KMS-11 (cell line): ENCODE results near the gene ADAMTS12.

Experiments
- H2AFZ ChIP-seq: fragments of 200-600 bp; sonication (generic); 2 replicates; pipeline ENCODE4 v1.6.1; 2016; ENCODE audit warnings: antibody characterized with exemption, mixed run types, low read depth
- H3K27ac ChIP-seq: fragments of 200-600 bp; sonication (generic); 2 replicates; pipeline ENCODE4 v1.6.1; 2016; ENCODE audit warnings: mild to moderate bottlenecking, mixed run types
- H3K27me3 ChIP-seq: fragments of 200-600 bp; sonication (generic); 2 replicates; pipeline ENCODE4 v1.6.1; 2017; ENCODE audit warnings: mild to moderate bottlenecking, low read depth, mixed run types, moderate library complexity; ENCODE audit not compliant: insufficient read depth
- H3K36me3 ChIP-seq: fragments of 200-600 bp; sonication (generic); 2 replicates; pipeline ENCODE4 v1.6.1; 2017; ENCODE audit warnings: mild to moderate bottlenecking, mixed run types; ENCODE audit not compliant: insufficient read depth
- H3K4me1 ChIP-seq: fragments of 200-600 bp; sonication (generic); 2 replicates; pipeline ENCODE4 v1.6.1; 2016; ENCODE audit warnings: mild to moderate bottlenecking, low read depth, mixed run types; ENCODE audit not compliant: poor library complexity, severe bottlenecking
- H3K4me2 ChIP-seq: fragments of 200-600 bp; sonication (generic); 2 replicates; pipeline ENCODE4 v1.7.0; 2016; ENCODE audit warnings: mild to moderate bottlenecking, mixed run types
- H3K4me3 ChIP-seq: fragments of 200-600 bp; sonication (generic); IDR thresholded peaks from 2 replicates; pipeline ENCODE4 v1.6.1; 2017; ENCODE audit warnings: low read depth, low read length, mixed read lengths; ENCODE audit not compliant: insufficient read depth
- H3K79me2 ChIP-seq: fragments of 200-600 bp; sonication (generic); 2 replicates; pipeline ENCODE4 v1.6.1; 2016; ENCODE audit warnings: low read depth, mixed run types; ENCODE audit not compliant: insufficient read depth
- H3K9ac ChIP-seq: fragments of 200-600 bp; sonication (generic); 2 replicates; pipeline ENCODE4 v1.6.1; 2016; ENCODE audit warnings: mild to moderate bottlenecking, mixed run types
- H4K20me1 ChIP-seq: fragments of 200-600 bp; sonication (generic); 2 replicates; pipeline ENCODE4 v1.6.1; 2016; ENCODE audit warnings: mild to moderate bottlenecking, mixed run types; ENCODE audit not compliant: insufficient read depth
- TF ChIP-seq, protein P1 (sequence below): fragments of 200-600 bp; sonication (generic); conservative IDR thresholded peaks from 2 replicates; pipeline ENCODE4 v1.6.1; 2017; ENCODE audit warnings: low read depth, mild to moderate bottlenecking, antibody characterized with exemption, low read length, moderate library complexity, mixed read lengths

ADAMTS12 gene

DNA sequence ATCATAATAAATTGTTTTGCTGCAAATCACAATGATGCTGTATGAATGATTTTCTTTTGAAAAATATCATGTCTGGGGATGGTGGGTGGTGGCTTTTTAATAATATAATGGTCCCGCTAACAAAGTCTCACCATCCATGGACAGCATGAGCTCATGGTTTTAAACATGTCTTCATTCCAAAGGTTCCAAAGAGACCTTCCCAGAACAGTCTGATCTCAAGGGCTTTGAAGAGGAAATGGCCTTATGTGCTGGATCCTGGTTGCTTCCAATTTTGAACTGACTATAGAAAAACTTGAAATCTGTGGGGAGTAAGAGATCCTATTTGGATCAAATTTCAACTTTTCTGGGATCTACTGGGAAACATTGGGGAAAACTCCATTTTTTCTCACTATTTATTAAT is 121.8 kb downstream of the ADAMTS12 start:
- H4K20me1 ChIP-seq: no peaks in the 10 kb centered on the region
- H3K36me3 ChIP-seq: no peaks in the 10 kb centered on the region
- H2AFZ ChIP-seq: no peak overlapping the region
- TF ChIP-seq, protein P1, sequence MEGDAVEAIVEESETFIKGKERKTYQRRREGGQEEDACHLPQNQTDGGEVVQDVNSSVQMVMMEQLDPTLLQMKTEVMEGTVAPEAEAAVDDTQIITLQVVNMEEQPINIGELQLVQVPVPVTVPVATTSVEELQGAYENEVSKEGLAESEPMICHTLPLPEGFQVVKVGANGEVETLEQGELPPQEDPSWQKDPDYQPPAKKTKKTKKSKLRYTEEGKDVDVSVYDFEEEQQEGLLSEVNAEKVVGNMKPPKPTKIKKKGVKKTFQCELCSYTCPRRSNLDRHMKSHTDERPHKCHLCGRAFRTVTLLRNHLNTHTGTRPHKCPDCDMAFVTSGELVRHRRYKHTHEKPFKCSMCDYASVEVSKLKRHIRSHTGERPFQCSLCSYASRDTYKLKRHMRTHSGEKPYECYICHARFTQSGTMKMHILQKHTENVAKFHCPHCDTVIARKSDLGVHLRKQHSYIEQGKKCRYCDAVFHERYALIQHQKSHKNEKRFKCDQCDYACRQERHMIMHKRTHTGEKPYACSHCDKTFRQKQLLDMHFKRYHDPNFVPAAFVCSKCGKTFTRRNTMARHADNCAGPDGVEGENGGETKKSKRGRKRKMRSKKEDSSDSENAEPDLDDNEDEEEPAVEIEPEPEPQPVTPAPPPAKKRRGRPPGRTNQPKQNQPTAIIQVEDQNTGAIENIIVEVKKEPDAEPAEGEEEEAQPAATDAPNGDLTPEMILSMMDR: no peak
- H3K27me3 ChIP-seq: no peaks in the 10 kb centered on the region
- no peaks in the 10 kb centered on the region for H3K4me1 ChIP-seq
- H3K4me2 ChIP-seq: no peak overlapping the region
- H3K79me2 ChIP-seq: no peaks in the 10 kb centered on the region
- H3K4me3 ChIP-seq: no peak overlapping the region
- no peak overlapping the region for H3K27ac ChIP-seq
- no peak overlapping the region for H3K9ac ChIP-seq

DNA sequence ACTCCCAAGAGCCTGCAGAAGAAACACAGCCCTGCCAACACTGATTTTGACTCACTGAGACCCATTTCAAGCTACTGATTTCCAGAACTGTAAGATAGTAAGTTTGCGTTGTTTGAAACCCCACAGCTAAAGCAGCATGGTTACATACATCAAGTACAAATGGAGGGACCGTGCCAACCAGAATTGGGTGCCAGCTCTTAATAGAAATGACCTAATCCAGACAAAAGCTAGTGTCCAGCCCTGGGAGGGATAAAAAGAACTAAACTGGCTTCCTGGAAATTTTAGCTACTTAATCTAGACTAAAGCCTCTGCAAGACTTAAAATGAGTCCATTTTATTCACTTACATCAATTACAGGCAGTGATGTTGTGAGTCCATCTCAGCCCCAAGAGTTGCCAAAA is 122.6 kb downstream of the ADAMTS12 start:
- Histone ChIP-seq H4K20me1 (no peaks in the 10 kb centered on the region), H3K79me2 (no peaks in the 10 kb centered on the region), H2AFZ (no peak overlapping the region), H3K4me1 (no peaks in the 10 kb centered on the region), H3K27ac (no peak overlapping the region), H3K36me3 (no peaks in the 10 kb centered on the region), H3K4me2 (no peak overlapping the region), H3K9ac (no peak overlapping the region), H3K27me3 (no peaks in the 10 kb centered on the region), H3K4me3 (no peak overlapping the region)
- TF ChIP-seq, protein P1: no peak

DNA sequence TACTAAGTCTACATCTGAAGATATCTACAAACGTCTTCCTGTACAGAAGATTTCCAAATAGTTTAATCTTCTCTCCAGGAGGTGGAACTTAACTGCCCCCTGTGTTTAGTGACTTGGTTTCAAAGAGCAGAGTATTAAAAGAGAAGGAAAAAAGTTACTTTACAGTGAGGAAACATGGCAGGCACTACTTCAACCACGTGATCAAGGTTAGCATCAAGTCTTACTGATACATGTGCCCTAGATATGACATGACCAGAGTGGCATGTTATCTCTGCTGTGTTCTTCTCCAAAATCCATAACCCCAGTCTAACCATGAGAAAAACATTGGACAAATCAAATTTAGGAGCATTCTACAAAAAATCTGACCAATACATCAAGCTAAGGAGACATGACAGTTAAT is 125.8 kb downstream of the ADAMTS12 start:
- no peak overlapping the region for H2AFZ ChIP-seq
- H3K79me2 ChIP-seq: no peaks in the 10 kb centered on the region
- no peak overlapping the region for H3K9ac ChIP-seq
- H3K4me2 ChIP-seq: no peak overlapping the region
- H3K4me3 ChIP-seq: no peak overlapping the region
- TF ChIP-seq, protein P1: no peak
- H3K27me3 ChIP-seq: no peaks in the 10 kb centered on the region
- H3K36me3 ChIP-seq: no peaks in the 10 kb centered on the region
- H4K20me1 ChIP-seq: no peaks in the 10 kb centered on the region
- H3K4me1 ChIP-seq: no peaks in the 10 kb centered on the region
- H3K27ac ChIP-seq: no peak overlapping the region

DNA sequence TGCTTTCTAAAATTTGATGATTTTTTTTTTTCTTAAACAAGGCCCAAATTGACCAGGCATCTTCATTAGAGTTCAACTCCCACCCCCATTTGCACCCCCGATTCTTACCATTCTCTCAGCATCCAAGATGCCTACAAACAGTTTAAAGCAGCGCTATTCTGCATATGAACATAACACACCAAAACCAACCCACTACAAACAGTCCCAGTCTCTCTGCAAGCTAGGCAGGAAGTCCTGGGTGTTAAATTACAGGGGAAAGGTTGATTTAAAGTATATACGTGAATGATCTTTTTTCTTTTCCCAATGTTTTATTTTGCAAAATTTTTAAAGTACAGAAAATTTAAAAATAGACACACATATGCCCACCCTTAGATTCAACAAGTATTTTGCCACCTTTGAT is 127.0 kb downstream of the ADAMTS12 start:
- H3K4me1 ChIP-seq: no peaks in the 10 kb centered on the region
- H3K4me2 ChIP-seq: no peak overlapping the region
- no peaks in the 10 kb centered on the region for H3K27me3 ChIP-seq
- H3K27ac ChIP-seq: no peak overlapping the region
- H4K20me1 ChIP-seq: no peaks in the 10 kb centered on the region
- H3K9ac ChIP-seq: no peak overlapping the region
- H2AFZ ChIP-seq: no peak overlapping the region
- H3K36me3 ChIP-seq: no peaks in the 10 kb centered on the region
- TF ChIP-seq, protein P1: no peak
- H3K79me2 ChIP-seq: no peaks in the 10 kb centered on the region
- H3K4me3 ChIP-seq: no peak overlapping the region
